Measurements from ENCODE around the gene SECISBP2L. TPM values are rescaled to one million over a fixed set of nuclear protein-coding genes. Genes with fewer than 3 reads are reported as not detected.
A peak's percentile ranks its signal among the peaks of the same experiment; 100 is the strongest.

The SECISBP2L gene
- total and polyA plus RNA-seq, 2 of the 4 experiments (the other 2 are of a cell fraction), result 13.1 to 34.1 TPM

DNA sequence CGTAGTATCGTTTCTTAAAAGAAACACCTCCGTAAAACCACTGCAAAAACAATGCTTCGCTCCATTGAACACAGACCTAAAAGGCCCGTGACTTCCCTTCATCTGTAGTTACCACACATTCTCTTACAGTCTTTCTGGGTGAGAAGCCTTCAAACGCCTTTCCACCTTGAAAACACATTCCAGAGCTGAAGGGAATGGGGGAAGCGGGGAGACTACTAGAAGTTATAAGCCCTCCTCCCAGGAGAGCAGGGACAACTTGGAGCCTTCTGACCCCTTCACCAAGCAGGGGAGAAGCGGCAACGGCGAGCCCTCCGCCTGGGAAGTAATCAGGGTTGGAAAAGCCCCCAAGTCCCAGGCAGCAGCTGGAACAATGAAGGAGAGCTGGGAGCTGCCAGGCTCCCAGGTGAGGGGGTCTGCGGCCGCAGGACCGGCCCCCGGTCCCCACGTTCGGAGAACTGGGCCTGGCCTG lies 461 bp downstream of the SECISBP2L start:
- H2AK5ac ChIP-seq (ENCODE audit: low read depth, low read length), result no peak overlapping the region
- peak overlapping the region; percentile 87 for H3K4ac ChIP-seq (ENCODE audit: low read depth, low read length)
- H3K27me3 ChIP-seq (ENCODE audit: control insufficient read depth, insufficient read depth, low read length), result no peaks in the 10 kb centered on the region
- peak overlapping the region; percentile 7 to 87; a peak in 3 of 4 replicates for H4K8ac ChIP-seq (ENCODE audit: low read depth in 2 of 2, low read length in 2 of 2)
- CTCF ChIA-PET, result interaction anchor here (1.3 to 1.9 kb wide), 2 partner anchors 15 to 70 kb away, joined by 3 to 4 read pairs; no protein-coding TSS in a partner anchor
- H3K14ac ChIP-seq (replicated peaks; ENCODE audit: low read depth, low read length), result peak overlapping the region; percentile 96
- ATAC-seq (ENCODE audit: low read depth) (peak; percentile 31), DNase-seq (peak; percentile 21)
- peaks cover 3% of the 10 kb centered on the region for H3K9me3 ChIP-seq (ENCODE audit: control insufficient read depth, insufficient read depth, low read length)
- peaks cover 4% of the 10 kb centered on the region; the same call in 1 of the 2 replicates for H3K9me1 ChIP-seq (ENCODE audit: insufficient read depth, low read length)
- H2BK5ac ChIP-seq (ENCODE audit: low read depth, low read length, poor library complexity, severe bottlenecking), result peak overlapping the region; percentile 75
- H2AFZ ChIP-seq (replicated peaks; ENCODE audit: low read length, poor library complexity), result peak overlapping the region; percentile 99
- H3K27ac ChIP-seq (ENCODE audit: insufficient read depth, low read length), result peak overlapping the region; percentile 77
- H3K18ac ChIP-seq (ENCODE audit: low read depth, low read length), result peak overlapping the region; percentile 40
- H4K91ac ChIP-seq (ENCODE audit: insufficient read depth, low read depth, low read length), result peak overlapping the region; percentile 59
- intact Hi-C loops (cut with micrococcal nuclease) (loop anchor here (5.0 kb wide), 5 partner anchors 37 to 377 kb away; partner anchors contain the start of gene FGF7), in situ Hi-C loops (cut with MboI; ENCODE audit: low sequenced_read_pairs) (no loop called here), dilution Hi-C loops (cut with HindIII; ENCODE audit: low sequenced_read_pairs, unreplicated experiment) (no loop called here)
- H3K23ac ChIP-seq (ENCODE audit: low read depth, low read length), result peak overlapping the region; percentile 88
- no TSS peak for BruUV-seq (replicated peaks)
- H3K9ac ChIP-seq (ENCODE audit: low read depth, low read length), result peak overlapping the region; percentile 99
- H2BK15ac ChIP-seq (ENCODE audit: low read depth, low read length), result peak overlapping the region; percentile 11; the same call in 1 of the 3 replicates
- peak overlapping the region; percentile 47; the same call in 1 of the 2 replicates for H4K5ac ChIP-seq (ENCODE audit: low read depth, low read length)
- peaks cover 0 to 25% of the 10 kb centered on the region in 2 experiments; a peak in 2 of 4 replicates for H3K79me1 ChIP-seq (ENCODE audit: low read depth in 1 of 2, low read length in 2 of 2)
- peak overlapping the region; percentile 94; the same call in 1 of the 2 replicates for H3K4me2 ChIP-seq (ENCODE audit: low read depth, low read length)
- H2AK9ac ChIP-seq (replicated peaks; ENCODE audit: low read depth, low read length, poor library complexity), result peak overlapping the region; percentile 95
- WGBS, 2 experiments (ENCODE audit: extremely low coverage in 2 of 2, insufficient read length in 1 of 2), result 0% methylated on average over 2 of the region's 17 CpGs; no CpG with 5 or more reads in 1 of the 2 experiments
- H3K36me3 ChIP-seq (ENCODE audit: control insufficient read depth, insufficient read depth, low read length), result peaks cover 4% of the 10 kb centered on the region
- H2BK120ac ChIP-seq (ENCODE audit: low read depth, low read length), result peak overlapping the region; percentile 54
- peak overlapping the region; percentile 97 for H3K4me3 ChIP-seq (ENCODE audit: insufficient read depth, low read depth, low read length)
- peak overlapping the region; percentile 82 for H3K56ac ChIP-seq (ENCODE audit: extremely low read depth, insufficient read depth, low read length)
- no peaks in the 10 kb centered on the region for H3K4me1 ChIP-seq (ENCODE audit: control insufficient read depth, insufficient read depth, low read length)
- TF ChIP-seq BHLHE40 (IDR thresholded peaks at IDR 0.05; ENCODE audit: low read depth, low read length), result peak; percentile 28; the same call in 1 of the 2 replicates
- TF ChIP-seq, protein P1, sequence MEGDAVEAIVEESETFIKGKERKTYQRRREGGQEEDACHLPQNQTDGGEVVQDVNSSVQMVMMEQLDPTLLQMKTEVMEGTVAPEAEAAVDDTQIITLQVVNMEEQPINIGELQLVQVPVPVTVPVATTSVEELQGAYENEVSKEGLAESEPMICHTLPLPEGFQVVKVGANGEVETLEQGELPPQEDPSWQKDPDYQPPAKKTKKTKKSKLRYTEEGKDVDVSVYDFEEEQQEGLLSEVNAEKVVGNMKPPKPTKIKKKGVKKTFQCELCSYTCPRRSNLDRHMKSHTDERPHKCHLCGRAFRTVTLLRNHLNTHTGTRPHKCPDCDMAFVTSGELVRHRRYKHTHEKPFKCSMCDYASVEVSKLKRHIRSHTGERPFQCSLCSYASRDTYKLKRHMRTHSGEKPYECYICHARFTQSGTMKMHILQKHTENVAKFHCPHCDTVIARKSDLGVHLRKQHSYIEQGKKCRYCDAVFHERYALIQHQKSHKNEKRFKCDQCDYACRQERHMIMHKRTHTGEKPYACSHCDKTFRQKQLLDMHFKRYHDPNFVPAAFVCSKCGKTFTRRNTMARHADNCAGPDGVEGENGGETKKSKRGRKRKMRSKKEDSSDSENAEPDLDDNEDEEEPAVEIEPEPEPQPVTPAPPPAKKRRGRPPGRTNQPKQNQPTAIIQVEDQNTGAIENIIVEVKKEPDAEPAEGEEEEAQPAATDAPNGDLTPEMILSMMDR (conservative IDR thresholded peaks at IDR 0.05; ENCODE audit: low read depth, low read length), result no peak
- no peak overlapping the region for H2BK20ac ChIP-seq (ENCODE audit: low read depth, low read length)
- POLR2A ChIA-PET (ENCODE audit: unreplicated experiment), result interaction anchor here (1.0 kb wide), 1 partner anchor 15 kb away, joined by 3 read pairs; no protein-coding TSS in a partner anchor
- H4K20me1 ChIP-seq (ENCODE audit: insufficient read depth, low read length), result peaks cover 13% of the 10 kb centered on the region; the same call in 1 of the 2 replicates
